Stomach (tissue), 9 donors: ENCODE data around the gene SART1. TPM values are rescaled to one million over a fixed set of nuclear protein-coding genes. Genes with fewer than 3 reads are reported as not detected.

Experiments
- DNase-seq, 2 donors: peaks; one replicate each; pipeline versions ENCODE4 v3.0.0 to v3.0.0-alpha.2; 2013 to 2019
- H3K27ac ChIP-seq, 5 donors: fragments of 200-600 bp in 4 of 5; sonication (generic) in 4 of 5; one replicate each; pipeline ENCODE4 v1.5.1; 2013 to 2019; ENCODE audit warnings: mild to moderate bottlenecking in 1 of 5, moderate library complexity in 1 of 5
- H3K27me3 ChIP-seq, 3 donors: fragments of 200-600 bp; sonication (generic); one replicate each; pipeline ENCODE4 v1.5.1; 2017 to 2019; ENCODE audit warnings: mixed run types in 1 of 3
- H3K36me3 ChIP-seq, 4 donors: fragments of 200-600 bp; sonication (generic); 1 replicate in 3 of 4; 2 replicates in 1 of 4; pipeline ENCODE4 v1.5.1; 2016 to 2019
- H3K4me1 ChIP-seq, 4 donors: fragments of 200-600 bp; sonication (generic); one replicate each; pipeline ENCODE4 v1.5.1; 2016 to 2019
- H3K4me3 ChIP-seq, 4 donors: fragments of 200-600 bp; sonication (generic) in 3 of 4; one replicate each; pipeline ENCODE4 v1.5.1; 2016 to 2019; ENCODE audit warnings: mild to moderate bottlenecking in 1 of 4
- H3K9me3 ChIP-seq, 4 donors: fragments of 200-600 bp; sonication (generic); one replicate each; pipeline ENCODE4 v1.5.1; 2016 to 2019
- CTCF ChIP-seq, 7 experiments: fragments of 450-650 bp in 4 of 7; fragments of 200-600 bp in 3 of 7; sonication (generic) in 3 of 7; IDR thresholded peaks; one replicate each; pipeline ENCODE4 v1.5.1; 2016 to 2019; ENCODE audit warnings: antibody characterized with exemption in 7 of 7, control low read depth in 2 of 7, mild to moderate bottlenecking in 1 of 7
- EP300 ChIP-seq: sonication (generic); formaldehyde crosslinking; IDR thresholded peaks from one replicate; pipeline ENCODE4 v1.6.1; 2017; ENCODE audit warnings: antibody characterized with exemption
- POLR2A ChIP-seq, 4 donors: fragments of 450-650 bp; IDR thresholded peaks; one replicate each; pipeline ENCODE4 v1.6.1; 2016; ENCODE audit warnings: antibody characterized with exemption in 4 of 4, control low read depth in 2 of 4, mild to moderate bottlenecking in 1 of 4, moderate library complexity in 1 of 4
- POLR2AphosphoS5 ChIP-seq, 3 donors: sonication (generic); formaldehyde crosslinking; IDR thresholded peaks; one replicate each; pipeline ENCODE4 v1.6.1; 2016; ENCODE audit warnings: antibody characterized with exemption in 3 of 3
- WGBS, 5 donors: extraction: QIAGEN DNeasy Blood & Tissue Kit in 3 of 5; methylation state at CpG; one replicate each; pipeline versions ENCODE4 v1.1.5 to v1.1.7; 2013 to 2018; 5-methylcytosine and 5-hydroxymethylcytosine counted together
- intact Hi-C: fragments of 100-400 bp; cut with DNase I; formaldehyde crosslinking; loops from one replicate; pipeline ENCODE4 v1.15.1; 2023; ENCODE audit warnings: low total_unique reads
- polyA plus RNA-seq, 3 donors: library from polyadenylated mRNA; stranded (reverse); fragments of 200-250 nt; gene quantifications; one replicate each; pipeline ENCODE4 v1.2.3, GENCODE V29; 2013
- total RNA-seq, 5 donors: library from RNA; depleted of rRNA; stranded (reverse); fragments of >200 nt; gene quantifications; one replicate each; pipeline versions ENCODE4 v1.1.0 to v1.2.3, GENCODE V29; 2014 to 2016
- donor health status: healthy with polysubstance abuse.
- donor health status: Bipolar disorder and iron deficiency.
- donor health status: healthy.

SART1 gene
- total and polyA plus RNA-seq, 8 donors = 26.1 to 278 (median 82.5) TPM

- Histone ChIP-seq H3K27me3 (peaks cover 0 to 6% (median 0%) of the 10 kb centered on the region in 3 donors), H3K4me3 (no peak overlapping the region), H3K27ac (peak overlapping the region; percentile 51 to 77 (median 62)), H3K4me1 (peaks cover 0 to 9% (median 0%) of the 10 kb centered on the region in 4 donors), H3K9me3 (no peaks in the 10 kb centered on the region), H3K36me3 (peaks cover 4 to 18% (median 10%) of the 10 kb centered on the region in 4 donors)
- intact Hi-C loops = no loop called here
- TF ChIP-seq CTCF (IDR thresholded peaks at IDR 0.05) = no peak
- no peak for TF ChIP-seq POLR2A (IDR thresholded peaks at IDR 0.05)
- no peak for TF ChIP-seq POLR2AphosphoS5 (IDR thresholded peaks at IDR 0.05)
- no peak for TF ChIP-seq EP300
- peak; percentile 55 to 75 for DNase-seq
- 29 to 36% (median 31%) methylated on average over 9 of the region's 9 CpGs for WGBS, 5 donors
Measured at GRCh38 chr11:65927904-65928397, 33.6 kb upstream of the SART1 start.

- Histone ChIP-seq H3K4me1 (peaks cover 0 to 9% (median 0%) of the 10 kb centered on the region in 4 donors), H3K27me3 (peaks cover 0 to 13% (median 4%) of the 10 kb centered on the region in 3 donors), H3K27ac (peak overlapping the region in 2 of 5 donors; percentile 76 to 77), H3K4me3 (no peak overlapping the region), H3K36me3 (peaks cover 0 to 11% (median 3%) of the 10 kb centered on the region in 4 donors), H3K9me3 (no peaks in the 10 kb centered on the region)
- intact Hi-C loops = no loop called here
- 61 to 65% (median 65%) methylated on average over 4 to 6 of the region's 6 CpGs for WGBS, 5 donors
- TF ChIP-seq CTCF (IDR thresholded peaks at IDR 0.05) (no peak), EP300 (no peak), POLR2AphosphoS5 (IDR thresholded peaks at IDR 0.05) (no peak), POLR2A (IDR thresholded peaks at IDR 0.05) (no peak)
- DNase-seq = no peak
Measured at GRCh38 chr11:65928667-65929066, 32.9 kb upstream of the SART1 start.

- 41 to 62% (median 50%) methylated on average over 13 of the region's 13 CpGs for WGBS, 5 donors
- no peak for TF ChIP-seq POLR2A (IDR thresholded peaks at IDR 0.05)
- no peak for TF ChIP-seq POLR2AphosphoS5 (IDR thresholded peaks at IDR 0.05)
- no peak for TF ChIP-seq CTCF (IDR thresholded peaks at IDR 0.05)
- no peak for TF ChIP-seq EP300
- intact Hi-C loops = no loop called here
Measured at GRCh38 chr11:65931773-65932557, 29.6 kb upstream of the SART1 start.

GRCh38 chr11:65932558-65932919 is 29.0 kb upstream of the SART1 start:
- Histone ChIP-seq H3K4me1 (peaks cover 0 to 6% (median 0%) of the 10 kb centered on the region in 4 donors), H3K4me3 (no peak overlapping the region), H3K9me3 (no peaks in the 10 kb centered on the region), H3K27me3 (peaks cover 0 to 19% (median 4%) of the 10 kb centered on the region in 3 donors), H3K27ac (no peak overlapping the region), H3K36me3 (no peaks in the 10 kb centered on the region)
- DNase-seq = no peak
- intact Hi-C loops = no loop called here
- TF ChIP-seq POLR2AphosphoS5 (IDR thresholded peaks at IDR 0.05) = no peak
- no peak for TF ChIP-seq CTCF (IDR thresholded peaks at IDR 0.05)
- TF ChIP-seq EP300 = no peak
- TF ChIP-seq POLR2A (IDR thresholded peaks at IDR 0.05) = no peak
- 29 to 45% (median 34%) methylated on average over 9 of the region's 9 CpGs for WGBS, 5 donors

More at GRCh38 chr11:65931773-65932557, 29.6 kb upstream of the SART1 start:
- Histone ChIP-seq H3K4me3 (no peak overlapping the region), H3K9me3 (no peaks in the 10 kb centered on the region), H3K4me1 (peaks cover 0 to 9% (median 0%) of the 10 kb centered on the region in 4 donors), H3K27ac (no peak overlapping the region), H3K36me3 (no peaks in the 10 kb centered on the region), H3K27me3 (peaks cover 0 to 14% (median 4%) of the 10 kb centered on the region in 3 donors)
- no peak for DNase-seq
